HG03196 (cell line): ENCODE measurements around the gene SHISAL2B.
"Not testable (repeated sequence)": the region's sequence is repeated elsewhere in the genome, so short reads cannot be mapped to it uniquely, and the experiment has no call there.

Source experiments
- ATAC-seq: cut with Tn5 transposase; IDR thresholded peaks from one replicate; pipeline ENCODE4 v1.9.1; 2021; ENCODE audit not compliant: unreplicated experiment

The SHISAL2B gene

GRCh38 chr5:64690417-64691151 lies at the start of gene SHISAL2B:
Gene SHISAL2B (plus strand): TSS chr5:64690503. CDS start chr5:64690624, 121 bp downstream.
- no peak for ATAC-seq

DNA sequence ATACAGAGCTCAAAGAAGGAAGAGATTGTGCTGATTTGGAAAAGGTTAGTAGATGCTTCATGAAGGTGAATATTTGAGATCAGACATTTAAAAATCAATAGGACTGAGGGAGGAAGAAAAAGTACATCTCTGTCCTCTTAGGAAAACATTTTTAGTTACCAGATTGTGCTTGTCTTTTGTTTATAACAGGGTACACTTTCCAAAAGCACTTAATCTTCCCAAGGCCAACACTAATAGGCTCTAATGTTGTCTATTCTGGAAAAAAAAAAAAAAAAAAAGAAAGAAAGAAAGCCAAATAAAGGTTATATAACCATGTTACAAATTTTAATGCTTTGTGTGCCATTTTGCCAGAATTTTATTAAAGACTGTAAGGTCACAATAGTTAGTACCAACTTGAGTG lies 45.5 kb upstream of the SHISAL2B start:
- no peak for ATAC-seq

GRCh38 chr5:64646169-64646568 lies 44.1 kb upstream of the SHISAL2B start:
- ATAC-seq = no peak

GRCh38 chr5:64649512-64649911 lies 40.8 kb upstream of the SHISAL2B start:
- ATAC-seq = no peak

DNA sequence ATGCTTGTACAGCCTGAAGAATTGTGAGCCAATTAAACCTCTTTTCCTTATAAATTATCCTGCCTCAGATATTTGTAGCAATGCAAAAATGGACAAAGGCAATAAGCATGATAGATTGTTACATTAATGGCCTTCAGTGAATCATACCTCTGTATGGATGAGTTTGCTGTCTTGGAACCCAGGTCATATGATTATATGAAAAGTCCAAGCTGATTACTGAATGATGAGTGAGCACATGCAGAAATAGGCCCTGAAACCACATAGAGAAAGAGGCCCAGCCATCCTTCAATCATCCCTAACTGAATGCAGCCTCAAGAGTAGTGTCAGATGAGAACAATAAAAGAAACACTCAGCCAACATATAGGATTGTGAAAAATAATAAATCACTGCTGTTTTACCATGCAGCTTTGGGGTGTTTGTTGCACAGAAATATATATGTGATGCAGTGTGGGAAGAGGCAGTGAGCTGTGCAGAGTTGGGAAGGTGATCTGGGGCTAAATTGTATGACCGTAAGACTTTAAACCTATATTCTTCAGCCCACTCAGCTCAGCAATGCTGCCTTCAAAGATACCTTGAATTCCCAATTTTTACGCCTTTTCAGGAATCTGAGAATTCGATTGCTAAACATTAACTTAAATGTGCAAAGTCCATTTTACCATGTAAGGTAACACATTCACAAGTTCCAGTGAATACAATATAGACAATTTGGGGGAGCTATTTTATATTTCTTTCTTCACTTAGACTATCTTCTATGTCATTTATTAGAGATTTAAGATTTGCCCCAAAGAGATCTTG lies 36.3 kb upstream of the SHISAL2B start:
- no peak for ATAC-seq

- no peak for ATAC-seq
Measured at GRCh38 chr5:64654561-64654938, 35.8 kb upstream of the SHISAL2B start.

- no peak for ATAC-seq
Measured at GRCh38 chr5:64655596-64655995, 34.7 kb upstream of the SHISAL2B start.

GRCh38 chr5:64659289-64659688 lies 31.0 kb upstream of the SHISAL2B start:
- ATAC-seq = no peak

DNA sequence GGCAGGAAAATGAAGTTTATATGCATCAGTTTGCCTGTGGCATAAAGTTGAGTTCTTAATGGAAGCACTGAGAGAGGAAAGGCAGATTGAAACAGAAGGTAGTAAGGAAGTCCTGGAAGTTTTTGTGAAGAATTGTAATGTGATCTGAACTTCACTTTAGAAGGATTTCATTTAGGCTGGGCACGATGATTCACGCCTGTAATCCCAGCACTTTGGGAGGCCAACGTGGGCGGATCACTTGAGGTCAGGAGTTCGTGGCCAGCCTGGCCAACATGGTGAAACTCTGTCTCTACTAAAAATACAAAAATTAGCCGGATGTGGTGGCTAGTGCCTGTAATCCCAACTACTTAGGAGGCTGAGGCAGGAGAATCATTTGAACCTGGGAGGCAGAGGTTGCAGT lies 27.1 kb upstream of the SHISAL2B start:
- ATAC-seq = not testable (repeated sequence)

- ATAC-seq = no peak
Measured at GRCh38 chr5:64665243-64665642, 25.1 kb upstream of the SHISAL2B start.

- no peak for ATAC-seq
Measured at GRCh38 chr5:64666078-64666477, 24.2 kb upstream of the SHISAL2B start.

GRCh38 chr5:64667068-64667467 lies 23.2 kb upstream of the SHISAL2B start:
- no peak for ATAC-seq

DNA sequence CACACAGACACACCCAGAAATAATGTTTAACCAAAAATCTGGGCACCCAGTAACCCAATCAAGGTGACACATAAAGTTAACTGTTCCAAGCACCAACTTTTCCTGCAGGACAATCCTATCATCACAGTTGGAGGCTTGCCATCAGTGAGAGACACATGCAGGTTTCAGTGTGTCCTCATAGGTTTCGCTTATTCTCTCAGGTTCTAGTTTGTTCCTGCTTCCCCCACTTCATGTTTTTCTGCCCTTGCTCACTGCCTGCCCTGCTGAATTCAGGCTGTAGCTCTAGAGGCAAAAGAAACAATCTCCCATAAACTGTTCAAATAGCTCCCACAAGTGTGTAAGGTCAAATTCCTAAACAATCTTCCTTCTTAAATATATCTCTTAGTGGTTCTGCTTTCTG lies 20.0 kb upstream of the SHISAL2B start:
- no peak for ATAC-seq

DNA sequence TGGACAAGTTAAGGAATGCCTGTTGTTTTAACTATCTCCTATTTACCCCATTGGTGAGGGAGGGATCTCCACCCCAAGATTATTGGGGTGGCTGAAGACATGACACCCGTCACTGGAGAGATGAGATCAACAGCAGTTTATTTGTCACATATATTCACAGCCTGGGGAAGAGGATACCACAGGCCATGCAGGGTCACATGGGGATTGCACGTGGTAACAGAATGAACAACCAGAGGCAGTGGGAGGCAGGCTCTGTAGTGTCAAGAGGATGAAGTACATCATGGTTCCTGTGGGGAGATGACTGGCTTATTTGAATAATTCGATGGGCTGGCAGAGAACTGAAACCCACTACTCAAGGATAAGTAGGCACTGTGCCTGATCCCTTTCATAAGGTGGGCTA lies 18.6 kb upstream of the SHISAL2B start:
- no peak for ATAC-seq

GRCh38 chr5:64678374-64678773 lies 11.9 kb upstream of the SHISAL2B start:
- ATAC-seq = no peak

DNA sequence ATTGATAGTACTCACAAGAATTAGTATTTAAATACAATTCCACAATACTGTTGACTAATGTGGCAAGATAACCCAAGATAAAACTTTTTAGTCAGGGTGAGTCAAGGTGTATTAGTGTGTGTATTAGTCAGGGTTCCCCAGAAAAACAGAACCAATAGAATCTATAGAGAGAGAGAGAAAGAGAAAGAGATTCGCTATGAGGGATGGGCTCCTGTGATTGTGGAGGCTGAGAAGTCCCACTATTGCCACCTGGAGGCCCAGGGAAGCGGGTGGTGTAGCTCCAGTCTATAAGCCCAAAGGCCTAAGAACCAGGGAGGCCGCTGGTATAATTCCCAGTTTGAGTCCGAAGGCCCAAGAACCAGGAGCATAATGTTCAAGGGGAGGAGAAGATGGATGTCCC lies 10.0 kb upstream of the SHISAL2B start:
- ATAC-seq = no peak

- ATAC-seq = no peak
Measured at GRCh38 chr5:64682608-64683007, 7.7 kb upstream of the SHISAL2B start.

DNA sequence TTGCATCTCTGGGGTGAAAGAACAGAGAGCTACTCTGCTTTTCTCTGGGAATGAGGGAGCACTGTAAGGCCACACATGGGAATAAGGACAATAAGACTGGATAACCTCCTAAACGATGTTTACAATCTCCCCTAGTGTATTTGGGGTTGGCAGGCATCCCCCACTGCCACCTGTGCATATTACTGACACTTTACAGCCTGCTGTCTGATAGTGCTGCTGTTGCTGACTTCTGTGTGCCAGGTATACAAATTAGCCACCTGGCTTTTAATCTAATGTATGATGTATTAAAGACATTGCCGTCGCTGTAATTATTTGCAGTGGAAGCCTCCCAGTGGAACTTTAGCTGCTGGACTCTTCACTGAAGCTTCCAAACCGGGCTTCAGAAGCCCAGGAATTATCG lies 4.4 kb upstream of the SHISAL2B start:
- no peak for ATAC-seq

- ATAC-seq = no peak
Measured at GRCh38 chr5:64688391-64688790, 1.9 kb upstream of the SHISAL2B start.

DNA sequence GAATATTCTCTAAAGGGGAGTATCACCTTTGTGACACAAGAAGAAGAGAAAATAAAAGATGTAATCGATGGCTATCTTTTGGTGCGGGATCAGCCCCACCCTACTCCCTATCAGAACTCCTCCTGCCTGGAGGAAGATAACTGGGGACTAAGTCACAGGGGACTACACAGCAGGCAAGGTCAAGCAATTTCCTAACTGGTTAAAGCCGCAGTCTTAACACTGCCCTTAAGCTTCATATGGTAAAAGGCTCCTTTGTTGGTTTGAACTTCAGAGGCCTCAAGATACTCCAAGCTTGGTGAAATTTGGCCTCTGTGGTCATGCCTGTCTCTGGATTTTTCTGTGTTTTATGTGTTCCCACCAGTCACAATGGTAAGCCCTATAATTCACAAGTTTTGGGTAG lies 1.3 kb upstream of the SHISAL2B start:
- ATAC-seq = no peak

DNA sequence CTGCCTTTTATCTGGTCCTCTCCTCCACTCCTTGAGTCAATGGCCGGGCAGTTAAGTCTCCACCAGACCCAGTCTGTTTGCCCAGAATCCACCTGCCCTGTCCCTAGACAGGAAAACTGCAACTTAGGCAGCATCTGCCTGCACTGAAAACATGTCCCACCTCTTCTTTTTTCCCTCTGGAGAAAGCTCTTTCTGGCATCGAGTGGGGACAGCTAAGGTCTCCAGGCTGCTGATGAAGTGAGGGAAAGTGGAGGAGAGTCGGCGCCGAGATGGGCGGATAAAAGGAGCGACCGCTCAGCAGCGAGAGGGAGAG lies 243 bp upstream of the SHISAL2B start:
- ATAC-seq = no peak

- no peak for ATAC-seq
Measured at GRCh38 chr5:64691291-64691690, 988 bp downstream of the SHISAL2B start.

- ATAC-seq = no peak
Measured at GRCh38 chr5:64693636-64694035, 3.3 kb downstream of the SHISAL2B start.
